Endothelial cell of umbilical vein (primary cell): ENCODE measurements around the gene CTDP1. TPM values are rescaled to one million over a fixed set of nuclear protein-coding genes. Genes with fewer than 3 reads are reported as not detected.

Experiments used
- BruUV-seq: library from RNA; stranded (reverse); fragments of 400-500 nt; replicated peaks from 2 replicates; lab custom pipeline; 2021; lab: Mats Ljungman, UMichigan
- CTCF ChIA-PET: fragments of 300-600, 350-600 bp; sonication (Branson Sonifier 250); formaldehyde crosslinking; loops from one replicate; lab custom pipeline; 2021; ENCODE audit warnings: antibody characterized with exemption, inconsistent platforms; lab: Charles Lee
- POLR2A ChIA-PET: fragments of 300-600, 350-600 bp; sonication (Branson Sonifier 250); formaldehyde crosslinking; loops from one replicate; lab custom pipeline; 2021; ENCODE audit warnings: antibody characterized with exemption, inconsistent platforms; lab: Charles Lee
- DNase-seq: peaks from one replicate; pipeline ENCODE4 v3.0.0-alpha.2; 2011; ENCODE audit warnings: low read depth, low spot score
- FAIRE-seq: peaks from 2 replicates; lab custom pipeline; 2011; peaks lifted over from hg19 to GRCh38; lab: Jason Lieb, UNC
- H2AFZ ChIP-seq: 2 replicates; pipeline ENCODE4 v1.6.0; 2012; ENCODE audit warnings: low read depth, low read length, control low read depth, inconsistent platforms
- H3K27ac ChIP-seq: 2 replicates; pipeline ENCODE4 v1.5.1; 2011; ENCODE audit warnings: low read depth, mild to moderate bottlenecking, control low read depth, low read length, moderate library complexity; ENCODE audit not compliant: insufficient read depth
- H3K27me3 ChIP-seq, 2 experiments: 2 replicates each; pipeline versions ENCODE4 v1.6.0 to v1.6.1; 2011; ENCODE audit warnings: low read length in 2 of 2, mixed read lengths in 1 of 2; ENCODE audit not compliant: control insufficient read depth in 2 of 2, insufficient read depth in 2 of 2
- H3K36me3 ChIP-seq, 2 experiments: 2 replicates in 1 of 2; 3 replicates in 1 of 2; pipeline ENCODE4 v1.5.1; 2011; ENCODE audit warnings: low read length in 2 of 2, mild to moderate bottlenecking in 1 of 2, moderate library complexity in 1 of 2; ENCODE audit not compliant: control insufficient read depth in 2 of 2, insufficient read depth in 2 of 2; ENCODE audit errors: extremely low read depth in 1 of 2
- H3K4me1 ChIP-seq: 3 replicates; pipeline ENCODE4 v1.5.1; 2011; ENCODE audit warnings: mild to moderate bottlenecking, low read length; ENCODE audit not compliant: control insufficient read depth, insufficient read depth; ENCODE audit errors: extremely low read depth
- H3K4me2 ChIP-seq: 2 replicates; pipeline ENCODE4 v1.6.1; 2011; ENCODE audit warnings: low read length, control low read depth, mixed read lengths; ENCODE audit not compliant: insufficient read depth
- H3K4me3 ChIP-seq, 3 experiments: fragments of 200-600 bp in 1 of 3; sonication (generic), shearing (Covaris generic) in 1 of 3; replicated peaks in 1 of 3; 2 replicates each; pipeline ENCODE4 v1.5.1; 2011 to 2016; ENCODE audit warnings: control low read depth in 3 of 3, low read length in 3 of 3, mild to moderate bottlenecking in 2 of 3, inconsistent platforms in 1 of 3, low read depth in 1 of 3, moderate library complexity in 1 of 3; ENCODE audit not compliant: insufficient read depth in 1 of 3
- H3K79me2 ChIP-seq: 2 replicates; pipeline ENCODE4 v1.6.0; 2012; ENCODE audit warnings: low read length, inconsistent platforms; ENCODE audit not compliant: control insufficient read depth, insufficient read depth
- H3K9ac ChIP-seq: replicated peaks from 2 replicates; pipeline ENCODE3; 2011; ENCODE audit warnings: low read length, control low read depth; ENCODE audit not compliant: insufficient read depth; ENCODE audit errors: extremely low read depth
- H3K9me1 ChIP-seq: replicated peaks from 3 replicates; pipeline ENCODE4 v1.6.0; 2011; ENCODE audit warnings: mild to moderate bottlenecking, low read length; ENCODE audit not compliant: control insufficient read depth, insufficient read depth; ENCODE audit errors: extremely low read depth
- H3K9me3 ChIP-seq: replicated peaks from 2 replicates; pipeline ENCODE4 v1.5.1; 2012; ENCODE audit warnings: low read length, inconsistent platforms; ENCODE audit not compliant: control insufficient read depth, insufficient read depth
- H4K20me1 ChIP-seq: replicated peaks from 2 replicates; pipeline ENCODE3; 2011; ENCODE audit warnings: mild to moderate bottlenecking, low read length; ENCODE audit not compliant: control insufficient read depth, insufficient read depth; ENCODE audit errors: extremely low read depth
- CTCF ChIP-seq, 2 donors: IDR thresholded peaks; 1 replicate in 1 of 2; 2 replicates in 1 of 2; pipeline ENCODE4 v1.5.1; 2011; ENCODE audit warnings: low read length in 2 of 2, mild to moderate bottlenecking in 2 of 2, moderate library complexity in 2 of 2, control low read depth in 1 of 2, inconsistent platforms in 1 of 2, low read depth in 1 of 2; ENCODE audit not compliant: insufficient read depth in 1 of 2; ENCODE audit errors: extremely low read depth in 1 of 2
- EZH2 ChIP-seq: IDR thresholded peaks from 2 replicates; pipeline ENCODE4 v1.6.1; 2012; ENCODE audit warnings: borderline replicate concordance, low read depth, mild to moderate bottlenecking, moderate library complexity, low read length, inconsistent platforms; ENCODE audit not compliant: severe bottlenecking
- JUN ChIP-seq: IDR thresholded peaks from 2 replicates; pipeline ENCODE4 v1.6.1; 2011; ENCODE audit warnings: borderline replicate concordance, low read depth; ENCODE audit not compliant: insufficient read length, insufficient read depth
- MYC ChIP-seq: IDR thresholded peaks from one replicate; pipeline ENCODE4 v1.6.1; 2011; ENCODE audit warnings: mild to moderate bottlenecking, low read depth, low read length
- POLR2A ChIP-seq: IDR thresholded peaks from 2 replicates; pipeline ENCODE4 v1.6.1; 2012; ENCODE audit warnings: low read depth, mild to moderate bottlenecking, control low read depth, low read length
- POLR2AphosphoS5 ChIP-seq: IDR thresholded peaks from 2 replicates; pipeline ENCODE4 v1.6.1; 2012; ENCODE audit warnings: low read depth, mild to moderate bottlenecking, control low read depth, low read length, moderate library complexity; ENCODE audit not compliant: insufficient read depth
- dilution Hi-C: fragments of 300-500 bp; cut with MboI; formaldehyde crosslinking; loops from one replicate; pipeline ENCODE4 v1.15.0; 2019; ENCODE audit warnings: low sequenced_read_pairs; ENCODE audit not compliant: extremely low pct_ligation_motif_present
- intact Hi-C: fragments of 100-400 bp; cut with micrococcal nuclease; formaldehyde crosslinking; loops from one replicate; pipeline ENCODE4 v1.10.0; 2022
- polyA plus RNA-seq, 4 experiments: library from polyadenylated mRNA; depleted of rRNA in 3 of 4; stranded (reverse) in 3 of 4; unstranded in 1 of 4; fragments of >200 nt; gene quantifications; 2 replicates each; pipeline versions ENCODE4 v1.2.1 to v1.2.3, GENCODE V29; 2011 to 2012; ENCODE audit warnings: missing spikeins in 1 of 4
- total RNA-seq: library from RNA; stranded (reverse); gene quantifications from 2 replicates; pipeline ENCODE4 v1.2.3, GENCODE V29; 2021

CTDP1 gene
- total and polyA plus RNA-seq, 2 donors (not counting 3 experiments of a cell fraction or from before 2014, with no cell fraction given), result 15.3 to 27.6 TPM

GRCh38 chr18:79769698-79770500 lies 90.3 kb downstream of the CTDP1 start:
- H3K9ac ChIP-seq, result no peak overlapping the region
- no peak for FAIRE-seq
- no peaks in the 10 kb centered on the region for H3K27me3 ChIP-seq
- DNase-seq, result no peak
- no peak overlapping the region for H3K27ac ChIP-seq
- dilution Hi-C loops (no loop called here), intact Hi-C loops (no loop called here)
- H3K36me3 ChIP-seq, result no peaks in the 10 kb centered on the region
- BruUV-seq, result no TSS peak
- no peaks in the 10 kb centered on the region for H3K79me2 ChIP-seq
- TF ChIP-seq CTCF (IDR thresholded peaks at IDR 0.05; ENCODE audit: extremely low read depth in 1 of 2, insufficient read depth in 1 of 2, low read depth in 1 of 2, low read length in 2 of 2) (no peak), POLR2AphosphoS5 (no peak), POLR2A (no peak), JUN (no peak), EZH2 (no peak), MYC (no peak)
- ChIA-PET CTCF (no interaction called here), POLR2A (no interaction called here)
- H2AFZ ChIP-seq, result no peak overlapping the region
- no peaks in the 10 kb centered on the region for H3K9me3 ChIP-seq
- no peak overlapping the region for H3K4me2 ChIP-seq
- H3K4me3 ChIP-seq, result no peak overlapping the region
- no peaks in the 10 kb centered on the region for H4K20me1 ChIP-seq
- no peaks in the 10 kb centered on the region for H3K9me1 ChIP-seq
- no peaks in the 10 kb centered on the region for H3K4me1 ChIP-seq
